NCI-H748 (cell line): ENCODE measurements around the gene RPL3.

Experiments used
- DNase-seq: peaks from one replicate; lab custom pipeline; 2025; ENCODE audit not compliant: unreplicated experiment; lab: John Stamatoyannopoulos, UW

Gene RPL3

GRCh38 chr22:39317775-39318506 lies 1.5 kb downstream of the RPL3 start:
- no peak for DNase-seq

DNA sequence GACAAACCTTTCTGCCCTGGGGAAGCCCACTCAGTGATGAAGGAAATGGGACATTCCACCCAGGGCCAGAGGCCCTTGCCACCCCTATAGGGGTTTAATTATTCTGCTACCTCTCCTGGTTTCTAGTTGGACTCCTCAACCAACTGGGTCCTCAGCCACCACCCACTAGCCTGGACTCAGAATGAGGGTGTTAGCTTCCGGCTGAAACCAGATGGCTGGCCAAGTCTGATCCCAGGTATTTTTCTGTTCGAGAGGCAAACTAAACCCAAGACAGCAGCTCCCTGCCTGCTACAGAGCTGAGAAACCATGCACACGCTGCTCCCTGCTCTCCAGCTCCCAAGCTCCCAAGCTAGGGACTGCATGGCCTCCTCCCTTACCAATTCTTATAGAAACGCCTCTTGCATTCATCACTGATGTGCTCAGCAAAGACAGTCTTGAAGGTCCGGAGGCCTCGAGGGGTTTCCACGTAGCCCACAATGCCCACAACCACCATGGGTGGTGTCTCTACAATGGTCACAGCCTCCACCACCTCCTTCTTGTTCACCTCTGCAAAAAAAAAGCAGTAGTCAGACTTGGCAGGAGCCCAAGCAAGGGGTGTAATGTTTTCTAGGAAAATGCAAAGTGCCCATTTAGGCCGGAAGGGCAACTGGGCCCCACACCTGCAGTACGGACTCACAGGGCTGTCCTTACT lies 2.2 kb downstream of the RPL3 start:
- no peak for DNase-seq

- DNase-seq: peak; percentile 48
Measured at GRCh38 chr22:39316440-39317083, 2.9 kb downstream of the RPL3 start.

DNA sequence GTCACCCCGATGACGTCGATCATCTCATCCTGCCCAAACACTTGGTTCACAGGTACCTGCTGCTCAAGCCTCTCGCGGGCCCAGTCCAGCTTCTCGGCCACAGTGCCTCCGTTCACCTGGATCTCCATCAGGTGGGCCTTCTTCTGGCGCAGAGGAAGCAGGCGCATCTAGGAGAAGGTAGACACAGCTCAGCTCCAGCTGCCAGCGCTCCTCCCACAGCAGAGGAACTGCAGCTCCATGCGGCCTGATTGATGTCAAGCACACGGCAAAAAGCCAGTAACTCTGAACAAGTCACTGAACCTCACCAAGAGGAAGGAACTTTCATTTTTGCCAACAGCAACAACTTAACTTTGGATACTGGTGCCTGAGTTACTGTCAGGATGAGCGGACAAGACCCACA lies 4.0 kb downstream of the RPL3 start:
- no peak for DNase-seq

GRCh38 chr22:39314251-39314971 lies 5.0 kb downstream of the RPL3 start:
- DNase-seq: no peak

DNA sequence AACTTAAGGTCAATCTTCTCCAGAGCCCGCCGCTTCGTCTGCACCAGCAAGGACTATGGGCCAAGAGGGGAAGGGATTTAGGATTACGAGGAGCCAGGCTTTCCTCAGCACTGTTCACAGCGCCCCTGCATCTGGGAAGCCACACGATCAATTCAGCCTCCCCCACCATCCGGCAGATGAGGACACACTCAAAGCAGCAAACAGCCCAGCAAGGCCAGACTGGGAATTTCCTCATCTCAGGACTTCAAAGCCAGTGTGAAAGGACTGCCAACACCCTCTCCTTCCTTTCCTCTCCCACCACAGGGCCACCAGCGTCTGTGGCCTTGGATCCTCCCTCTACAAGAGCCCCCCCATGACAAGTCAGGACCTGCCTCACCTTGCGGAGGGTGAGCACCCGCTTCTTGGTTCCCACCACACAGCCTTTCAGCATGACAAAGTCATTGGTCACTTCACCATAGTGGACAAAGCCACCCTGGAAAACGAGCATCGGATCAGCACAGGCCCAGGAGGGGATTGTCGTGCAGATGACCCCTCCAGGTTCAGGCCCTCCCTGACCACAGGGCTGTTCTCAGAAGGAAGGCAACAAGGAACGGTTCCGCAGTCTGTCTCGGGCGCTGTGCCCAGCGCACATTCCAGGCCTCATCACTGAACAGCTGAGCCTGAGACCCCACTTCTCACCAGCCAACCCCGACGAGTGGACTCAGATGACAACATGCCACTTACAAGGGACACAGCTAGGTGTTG lies 6.0 kb downstream of the RPL3 start:
- DNase-seq: no peak

GRCh38 chr22:39312410-39312809 lies 7.0 kb downstream of the RPL3 start:
- DNase-seq: no peak

DNA sequence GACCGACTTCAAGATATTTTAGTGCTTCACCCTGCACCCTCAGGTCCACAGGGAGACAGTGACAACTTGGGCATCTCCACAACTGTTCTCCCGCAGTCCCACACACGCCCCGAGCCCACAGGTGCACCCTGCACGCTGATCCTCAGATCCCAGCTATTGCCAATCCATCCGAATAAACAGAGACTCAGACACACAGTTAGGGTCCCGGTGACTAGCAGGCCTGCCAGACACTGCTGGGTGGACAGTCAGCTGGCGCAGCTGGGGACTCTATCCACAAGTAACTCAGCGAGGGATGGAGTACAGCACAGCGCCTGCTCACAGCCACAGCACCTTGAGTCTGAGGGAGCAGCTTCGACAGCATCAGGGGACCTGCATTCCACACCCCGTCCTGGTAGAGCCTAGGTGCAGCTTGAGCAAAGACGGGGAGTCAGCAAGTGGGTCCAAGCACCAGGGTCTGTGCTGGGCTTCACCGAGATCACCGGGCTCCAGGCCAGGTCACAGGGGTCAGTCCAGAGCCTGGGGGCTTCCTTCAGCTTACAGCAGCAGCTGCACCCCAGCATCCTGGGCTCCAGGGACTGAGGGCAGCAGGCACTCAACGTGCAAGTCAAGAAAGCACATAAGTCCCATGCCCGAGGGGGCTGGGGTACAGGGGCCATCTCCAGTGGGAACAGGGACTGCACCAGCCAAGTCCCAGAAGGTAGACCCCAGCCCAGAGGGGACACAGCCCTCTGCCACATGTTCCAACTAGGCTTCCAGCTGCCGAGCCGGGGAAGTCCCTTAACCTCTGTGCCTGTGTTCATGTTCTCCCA lies 7.6 kb downstream of the RPL3 start:
- DNase-seq: no peak

- DNase-seq: no peak
Measured at GRCh38 chr22:39309881-39310714, 9.3 kb downstream of the RPL3 start.

- DNase-seq: no peak
Measured at GRCh38 chr22:39309364-39309861, 10.0 kb downstream of the RPL3 start.

- no peak for DNase-seq
Measured at GRCh38 chr22:39308614-39309363, 10.6 kb downstream of the RPL3 start.

DNA sequence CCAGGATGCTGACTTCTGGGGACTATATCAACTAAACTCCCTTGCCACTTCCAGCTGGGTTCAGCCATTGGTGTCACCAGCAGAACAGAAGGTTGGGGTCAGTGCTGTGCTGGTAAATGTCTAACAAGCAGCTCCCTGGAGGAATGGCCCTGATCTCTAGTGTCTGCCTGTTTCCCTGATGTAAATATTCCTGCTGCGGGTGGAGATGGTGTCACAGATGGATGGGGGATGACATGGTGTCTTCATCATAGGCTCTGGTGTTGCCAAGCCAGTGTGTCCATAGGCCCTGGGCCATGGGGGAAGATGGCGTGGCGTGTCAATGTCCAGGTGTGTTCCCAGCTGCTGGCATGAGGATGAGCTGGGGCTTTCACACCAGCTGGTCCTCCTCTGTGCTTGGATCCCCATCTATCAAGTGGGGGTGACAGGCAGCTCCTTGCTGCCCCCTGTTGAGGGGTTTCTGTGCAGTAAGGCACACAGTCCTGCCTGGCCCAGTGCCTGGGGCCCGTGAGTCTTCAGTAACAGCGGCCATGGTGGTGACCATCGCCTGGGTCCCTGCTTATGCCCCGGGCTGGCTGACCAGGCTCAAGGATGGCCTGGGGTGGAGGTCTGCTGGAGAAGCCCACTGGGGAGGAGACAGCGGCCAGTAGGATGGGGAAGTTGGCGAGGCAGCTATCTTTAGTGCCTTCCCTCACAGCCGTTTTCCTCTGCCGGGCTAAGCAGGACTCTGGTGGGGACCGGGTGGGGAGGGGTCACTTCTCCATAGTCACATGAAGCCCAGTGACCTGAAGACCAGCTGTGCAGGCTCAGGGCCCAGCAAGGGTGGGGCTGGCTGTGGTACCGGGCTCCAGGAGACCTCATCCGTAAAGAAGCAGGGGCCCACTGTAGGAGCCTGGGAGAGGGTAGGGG lies 12.7 kb downstream of the RPL3 start:
- peak; percentile 43 for DNase-seq

GRCh38 chr22:39303892-39304671 lies 15.3 kb downstream of the RPL3 start:
- DNase-seq: no peak

DNA sequence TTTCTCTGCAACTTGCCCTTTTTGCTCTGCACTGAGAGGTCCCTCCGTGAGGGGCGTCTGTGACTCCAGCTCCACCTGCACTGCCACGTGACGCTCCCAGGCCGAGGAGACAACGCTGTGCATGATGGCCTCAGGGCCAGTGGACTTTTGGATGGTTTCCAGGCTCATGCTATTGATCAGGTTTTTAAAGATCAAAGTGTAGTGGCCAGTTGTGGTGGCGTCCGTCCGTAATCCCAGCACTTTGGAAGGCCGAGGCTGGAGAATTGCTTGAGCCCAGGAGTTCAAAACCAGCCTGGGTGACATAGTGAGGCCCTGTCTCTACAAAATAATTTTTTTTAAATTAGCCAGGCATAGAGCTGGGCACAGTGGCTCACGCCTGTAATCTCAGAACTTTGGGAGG lies 16.1 kb downstream of the RPL3 start:
- DNase-seq: no peak

- DNase-seq: no peak
Measured at GRCh38 chr22:39302431-39302960, 16.9 kb downstream of the RPL3 start.

DNA sequence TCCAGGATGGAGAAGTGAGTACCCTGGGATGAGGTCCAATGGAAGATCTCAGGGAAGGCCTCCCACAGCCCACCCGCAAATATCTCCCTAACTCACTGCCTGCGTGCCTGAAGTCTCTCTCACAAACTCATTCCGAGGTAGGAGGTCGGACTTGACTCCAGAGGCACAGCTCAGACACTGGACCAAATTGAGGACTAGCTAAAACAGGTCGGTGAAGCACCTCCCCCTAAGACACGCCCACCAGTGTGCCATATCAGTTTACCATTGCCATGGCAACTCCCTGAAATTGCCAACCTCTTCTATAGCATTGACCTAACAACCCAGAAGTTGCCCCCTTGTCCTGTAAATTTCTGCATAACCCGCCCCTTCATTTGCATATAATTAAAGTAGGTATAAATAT lies 17.5 kb downstream of the RPL3 start:
- DNase-seq: peak; percentile 26
